Subcutaneous adipose tissue (tissue), 4 donors: ENCODE measurements around the gene RRP15. TPM values are rescaled to one million over a fixed set of nuclear protein-coding genes. Genes with fewer than 3 reads are reported as not detected.

Experiments
- total RNA-seq, 4 donors: library from RNA; depleted of rRNA; stranded (reverse); fragments of >200 nt; gene quantifications; one replicate each; pipeline ENCODE4 v1.1.0, GENCODE V29; 2016
- TF ChIP-seq, protein P1 (sequence below): fragments of 450-650 bp; IDR thresholded peaks from one replicate; pipeline ENCODE4 v1.5.1; 2016; ENCODE audit warnings: low read depth, mild to moderate bottlenecking, control low read depth, antibody characterized with exemption, moderate library complexity

Gene RRP15, protein sequence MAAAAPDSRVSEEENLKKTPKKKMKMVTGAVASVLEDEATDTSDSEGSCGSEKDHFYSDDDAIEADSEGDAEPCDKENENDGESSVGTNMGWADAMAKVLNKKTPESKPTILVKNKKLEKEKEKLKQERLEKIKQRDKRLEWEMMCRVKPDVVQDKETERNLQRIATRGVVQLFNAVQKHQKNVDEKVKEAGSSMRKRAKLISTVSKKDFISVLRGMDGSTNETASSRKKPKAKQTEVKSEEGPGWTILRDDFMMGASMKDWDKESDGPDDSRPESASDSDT
- total RNA-seq: 10 to 100 TPM in 1 of 4 donors, 1 to 10 TPM in 3; 4.9 to 16.0 (median 8.5) TPM

DNA sequence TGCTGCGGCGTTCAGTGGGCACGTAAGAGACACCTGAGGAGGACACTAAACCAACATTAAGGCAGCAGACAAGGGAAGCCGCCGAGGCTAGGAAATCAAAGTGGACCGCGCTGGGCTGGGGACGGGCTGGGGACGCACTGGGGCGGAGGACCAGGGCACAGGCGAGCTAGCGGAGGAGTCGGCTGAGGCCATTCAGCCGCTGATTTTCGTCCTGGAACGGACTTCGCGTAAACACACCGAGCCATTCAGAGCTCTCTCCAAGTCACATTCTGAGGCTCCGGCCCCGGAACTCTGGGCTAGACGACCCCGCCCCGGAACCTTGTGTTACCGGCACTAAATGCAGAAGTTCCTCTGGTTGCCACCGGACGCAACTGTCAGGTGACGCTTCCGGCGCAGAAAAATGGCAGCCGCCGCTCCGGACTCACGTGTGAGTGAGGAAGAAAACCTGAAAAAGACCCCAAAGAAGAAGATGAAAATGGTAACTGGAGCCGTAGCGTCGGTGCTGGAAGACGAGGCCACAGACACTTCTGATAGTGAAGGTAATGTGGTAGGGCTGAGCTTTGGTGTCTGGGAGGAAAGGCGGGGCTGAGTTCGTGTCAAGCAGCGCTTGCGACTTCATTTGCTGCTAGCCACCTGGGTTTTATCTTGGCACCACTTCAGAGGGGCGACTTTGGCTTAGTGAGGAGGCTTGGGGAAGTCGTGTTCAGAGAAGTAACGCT lies at the start of gene RRP15:
TSS of gene RRP15 (plus strand) at position 377 of the 719 bp plus-strand sequence. CDS start at position 401, 24 bp downstream.
- TF ChIP-seq, protein P1, sequence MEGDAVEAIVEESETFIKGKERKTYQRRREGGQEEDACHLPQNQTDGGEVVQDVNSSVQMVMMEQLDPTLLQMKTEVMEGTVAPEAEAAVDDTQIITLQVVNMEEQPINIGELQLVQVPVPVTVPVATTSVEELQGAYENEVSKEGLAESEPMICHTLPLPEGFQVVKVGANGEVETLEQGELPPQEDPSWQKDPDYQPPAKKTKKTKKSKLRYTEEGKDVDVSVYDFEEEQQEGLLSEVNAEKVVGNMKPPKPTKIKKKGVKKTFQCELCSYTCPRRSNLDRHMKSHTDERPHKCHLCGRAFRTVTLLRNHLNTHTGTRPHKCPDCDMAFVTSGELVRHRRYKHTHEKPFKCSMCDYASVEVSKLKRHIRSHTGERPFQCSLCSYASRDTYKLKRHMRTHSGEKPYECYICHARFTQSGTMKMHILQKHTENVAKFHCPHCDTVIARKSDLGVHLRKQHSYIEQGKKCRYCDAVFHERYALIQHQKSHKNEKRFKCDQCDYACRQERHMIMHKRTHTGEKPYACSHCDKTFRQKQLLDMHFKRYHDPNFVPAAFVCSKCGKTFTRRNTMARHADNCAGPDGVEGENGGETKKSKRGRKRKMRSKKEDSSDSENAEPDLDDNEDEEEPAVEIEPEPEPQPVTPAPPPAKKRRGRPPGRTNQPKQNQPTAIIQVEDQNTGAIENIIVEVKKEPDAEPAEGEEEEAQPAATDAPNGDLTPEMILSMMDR: no peak

DNA sequence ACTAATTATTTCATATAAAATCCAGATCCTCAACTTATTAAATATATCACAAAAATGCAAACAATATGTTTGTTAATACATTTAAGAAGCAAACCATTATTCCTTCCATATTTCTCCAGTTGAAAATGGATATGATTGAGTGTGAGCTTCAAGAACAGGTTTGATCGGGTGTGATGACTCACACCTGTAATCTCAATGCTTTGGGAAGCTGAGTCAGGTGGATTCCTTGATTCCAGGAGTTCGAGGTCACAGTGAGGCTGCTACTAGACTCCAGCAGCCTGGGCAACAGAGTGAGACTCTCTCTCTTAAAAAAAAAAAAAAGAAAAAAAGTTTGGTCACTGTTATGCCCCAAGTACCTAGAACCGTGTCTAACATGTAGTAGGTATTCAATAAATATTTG lies 42.9 kb upstream of the RRP15 start:
- TF ChIP-seq, protein P1: no peak

DNA sequence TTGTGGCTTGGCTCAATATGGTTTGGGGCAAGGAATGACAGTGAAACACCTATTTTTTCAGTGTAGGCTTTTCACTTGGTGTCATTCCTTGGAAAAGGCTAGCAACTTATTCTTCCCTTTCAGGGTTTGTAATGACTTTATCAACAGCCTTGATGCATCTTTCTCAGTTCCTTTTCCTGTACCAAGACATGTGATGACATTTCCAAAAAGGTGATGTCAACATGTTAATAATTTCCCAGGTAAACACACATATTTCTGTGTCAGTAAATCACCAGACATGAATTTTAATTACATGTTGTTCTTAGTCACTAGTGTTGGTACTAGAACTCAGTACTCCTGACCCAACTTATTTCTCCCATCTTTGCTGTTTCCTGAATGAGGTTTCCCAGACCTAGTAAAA lies 37.8 kb upstream of the RRP15 start:
- TF ChIP-seq, protein P1: no peak

DNA sequence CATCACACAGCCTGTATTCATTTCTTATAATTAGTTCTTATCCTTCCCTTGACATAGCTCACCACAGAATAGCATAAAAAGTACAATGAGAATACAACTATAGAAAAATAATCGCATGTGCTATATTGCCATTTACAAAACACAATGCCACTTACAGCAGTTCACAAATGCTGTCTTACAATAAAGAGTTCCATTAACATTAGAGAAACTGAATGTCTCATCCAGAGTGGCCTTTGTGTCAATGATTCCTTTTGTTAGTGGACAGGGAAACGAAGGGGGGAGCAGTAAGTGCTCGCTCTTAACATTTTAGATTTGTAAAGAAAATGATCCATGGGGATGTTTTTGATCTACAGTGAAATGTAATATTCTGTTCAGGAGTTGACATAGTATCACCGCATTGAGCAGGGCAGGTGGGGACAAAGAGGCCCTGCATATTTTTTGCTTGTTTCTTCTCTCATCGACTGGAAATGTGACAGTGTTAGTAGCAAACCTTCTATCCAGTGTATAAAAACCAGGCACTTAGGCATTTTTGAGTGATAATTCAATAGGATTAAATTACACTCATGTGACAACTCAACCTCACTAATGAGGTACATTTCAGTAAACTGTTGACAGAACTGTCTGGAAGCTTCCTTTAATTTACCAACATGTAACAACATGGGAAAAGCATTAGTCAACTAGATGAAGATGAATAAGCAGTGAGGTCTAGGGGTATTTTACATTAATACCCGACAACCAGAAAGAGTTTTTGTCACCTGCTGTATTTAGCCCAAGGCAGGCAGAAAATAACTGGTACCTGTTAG lies 35.6 kb upstream of the RRP15 start:
- TF ChIP-seq, protein P1: no peak

DNA sequence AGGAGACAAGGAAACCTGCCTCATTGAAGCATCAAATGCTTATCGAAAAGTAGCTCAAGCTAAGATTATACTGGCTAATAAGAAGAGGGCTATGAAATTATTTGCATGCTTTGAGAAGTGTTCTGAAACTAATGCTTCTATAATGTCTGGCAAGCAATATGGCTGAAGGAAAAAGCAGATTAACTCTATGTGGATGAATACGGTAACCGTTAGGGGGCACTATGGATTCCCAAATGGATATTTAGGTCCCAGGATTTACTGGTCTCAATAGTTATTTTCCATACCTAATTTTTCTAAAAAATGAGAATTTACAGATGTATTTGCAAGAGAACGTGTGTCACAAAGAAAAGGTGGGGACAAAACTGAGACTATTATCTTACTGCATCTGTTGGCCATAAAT lies 34.6 kb upstream of the RRP15 start:
- TF ChIP-seq, protein P1: no peak

DNA sequence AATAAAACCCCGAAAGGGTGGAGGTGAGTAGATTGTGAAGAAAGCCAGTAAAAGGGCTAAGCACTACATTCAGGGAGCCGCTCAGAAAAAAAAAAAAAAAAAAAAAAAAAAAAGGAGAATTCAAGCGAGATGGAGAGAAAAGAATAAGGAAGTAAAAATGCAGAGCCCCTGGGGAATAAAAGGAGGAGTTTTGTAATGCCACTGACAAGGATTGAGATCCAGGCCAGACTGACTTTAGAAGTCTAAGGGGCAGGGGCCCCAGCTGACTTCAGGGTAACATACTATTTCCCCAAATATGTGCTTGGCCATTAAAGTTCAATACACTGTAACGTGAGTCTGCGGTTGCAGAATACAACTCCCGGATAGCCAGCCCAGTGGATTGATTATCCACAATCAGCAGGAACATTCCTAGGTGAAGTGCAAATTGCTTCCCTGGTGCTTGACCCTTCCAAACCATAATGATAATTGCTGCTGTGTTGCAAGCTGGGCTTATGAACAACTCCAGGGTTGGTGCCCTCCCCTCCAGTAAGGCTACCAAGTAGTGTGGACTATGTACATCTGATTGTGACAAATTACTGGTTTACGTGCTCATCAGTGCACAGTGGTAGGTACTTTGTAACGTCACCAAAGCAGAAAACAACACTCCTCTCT lies 30.7 kb upstream of the RRP15 start:
- TF ChIP-seq, protein P1: no peak
